Stimulated activated naive CD8-positive, alpha-beta T cell treated with anti-CD3 and anti-CD28 coated beads, Interleukin-15, Interleukin-2, amounts not matched to agents 100 ng/mL and 50 ng/mL, for 24 hours (primary cell): ENCODE data around the gene CAMK2B.
"Not testable (repeated sequence)": the region's sequence is repeated elsewhere in the genome, so short reads cannot be mapped to it uniquely, and the experiment has no call there.

Experiments used
- H3K27ac Mint-ChIP-seq: one replicate; pipeline ENCODE4 v1.8.0; 2021; ENCODE audit warnings: mild to moderate bottlenecking, mixed read lengths
- H3K27me3 Mint-ChIP-seq: one replicate; pipeline ENCODE4 v1.8.0; 2021; ENCODE audit warnings: mixed read lengths
- H3K36me3 Mint-ChIP-seq: one replicate; pipeline ENCODE4 v1.8.0; 2021; ENCODE audit warnings: low read depth, mixed read lengths
- H3K4me1 Mint-ChIP-seq: one replicate; pipeline ENCODE4 v1.8.0; 2021; ENCODE audit warnings: low read depth, mixed read lengths
- H3K4me3 Mint-ChIP-seq: one replicate; pipeline ENCODE4 v1.8.0; 2021; ENCODE audit warnings: mild to moderate bottlenecking, mixed read lengths
- H3K9me3 Mint-ChIP-seq: one replicate; pipeline ENCODE4 v1.8.0; 2021; ENCODE audit warnings: mixed read lengths

Gene CAMK2B

GRCh38 chr7:44213877-44214388 is 111.5 kb downstream of the CAMK2B start:
- no peaks in the 10 kb centered on the region for H3K4me1 Mint-ChIP-seq
- no peaks in the 10 kb centered on the region for H3K9me3 Mint-ChIP-seq
- H3K4me3 Mint-ChIP-seq: no peak overlapping the region
- peak overlapping the region; percentile 21 for H3K27ac Mint-ChIP-seq
- no peaks in the 10 kb centered on the region for H3K27me3 Mint-ChIP-seq
- H3K36me3 Mint-ChIP-seq: peaks cover 28% of the 10 kb centered on the region

- Mint-ChIP-seq H3K4me3 (no peak overlapping the region), H3K27ac (no peak overlapping the region), H3K4me1 (no peaks in the 10 kb centered on the region), H3K9me3 (no peaks in the 10 kb centered on the region), H3K36me3 (peaks cover 34% of the 10 kb centered on the region), H3K27me3 (no peaks in the 10 kb centered on the region)
Observed at GRCh38 chr7:44213206-44213876, 112.1 kb downstream of the CAMK2B start.

DNA sequence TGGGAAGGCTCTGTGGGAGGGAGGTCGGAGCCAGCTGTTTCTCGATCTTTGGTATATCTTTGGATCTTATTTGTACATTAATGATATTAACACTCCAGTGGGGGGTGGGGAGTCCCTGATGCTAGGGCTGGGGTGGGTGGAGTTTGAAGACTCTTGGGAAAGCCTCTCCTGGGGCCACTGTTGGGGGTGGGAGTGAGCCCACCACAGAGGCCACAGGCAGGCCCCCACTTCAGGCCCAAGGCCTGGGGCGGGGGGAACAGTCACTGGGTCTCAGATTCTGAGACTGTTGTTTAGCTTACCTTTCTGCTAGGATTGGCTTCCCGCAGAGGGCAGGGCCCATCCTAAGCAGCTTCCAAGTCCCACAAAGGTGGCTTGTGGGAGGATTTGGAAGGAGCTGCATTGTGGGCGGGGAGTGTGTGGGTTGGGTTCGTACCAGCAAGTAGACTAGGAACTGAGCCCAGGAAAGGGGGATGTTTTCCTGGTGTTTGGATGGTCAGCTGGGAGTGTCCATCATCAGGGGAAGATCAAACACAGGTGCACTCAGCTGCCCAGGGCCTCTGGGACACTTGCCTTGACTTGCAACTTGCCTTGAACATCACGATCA is 112.7 kb downstream of the CAMK2B start:
- no peaks in the 10 kb centered on the region for H3K9me3 Mint-ChIP-seq
- H3K27me3 Mint-ChIP-seq: no peaks in the 10 kb centered on the region
- H3K36me3 Mint-ChIP-seq: peaks cover 35% of the 10 kb centered on the region
- no peak overlapping the region for H3K27ac Mint-ChIP-seq
- H3K4me3 Mint-ChIP-seq: no peak overlapping the region
- H3K4me1 Mint-ChIP-seq: no peaks in the 10 kb centered on the region

DNA sequence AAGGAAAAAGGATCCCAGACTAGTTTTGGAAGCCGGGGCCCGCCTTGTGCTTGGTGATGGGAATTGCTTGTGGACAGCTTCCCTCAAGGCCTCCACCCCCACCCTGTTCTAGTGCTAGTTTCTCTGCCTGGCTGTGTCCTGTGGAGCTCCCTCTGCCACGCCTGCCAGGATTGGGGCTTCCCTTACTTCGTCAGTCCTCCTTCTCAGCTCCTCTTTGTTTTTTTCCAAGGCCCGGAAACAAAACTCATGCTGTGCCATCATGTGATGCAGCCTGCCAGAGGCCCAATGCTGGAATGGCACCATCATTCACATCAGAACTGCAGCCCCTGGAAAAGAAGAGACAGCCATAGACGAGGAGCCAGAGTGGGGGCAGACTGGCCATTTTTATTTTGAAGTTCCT is 113.4 kb downstream of the CAMK2B start:
- no peak overlapping the region for H3K27ac Mint-ChIP-seq
- H3K4me1 Mint-ChIP-seq: no peaks in the 10 kb centered on the region
- no peak overlapping the region for H3K4me3 Mint-ChIP-seq
- peaks cover 40% of the 10 kb centered on the region for H3K36me3 Mint-ChIP-seq
- H3K9me3 Mint-ChIP-seq: no peaks in the 10 kb centered on the region
- H3K27me3 Mint-ChIP-seq: no peaks in the 10 kb centered on the region

GRCh38 chr7:44211126-44211675 is 114.2 kb downstream of the CAMK2B start:
- H3K9me3 Mint-ChIP-seq: no peaks in the 10 kb centered on the region
- no peaks in the 10 kb centered on the region for H3K27me3 Mint-ChIP-seq
- peaks cover 47% of the 10 kb centered on the region for H3K36me3 Mint-ChIP-seq
- no peak overlapping the region for H3K27ac Mint-ChIP-seq
- no peaks in the 10 kb centered on the region for H3K4me1 Mint-ChIP-seq
- H3K4me3 Mint-ChIP-seq: no peak overlapping the region

GRCh38 chr7:44210107-44210506 is 115.3 kb downstream of the CAMK2B start:
- H3K36me3 Mint-ChIP-seq: peaks cover 53% of the 10 kb centered on the region

GRCh38 chr7:44208085-44208484 is 117.3 kb downstream of the CAMK2B start:
- H3K27ac Mint-ChIP-seq: peak overlapping the region; percentile 26
- no peaks in the 10 kb centered on the region for H3K27me3 Mint-ChIP-seq
- no peak overlapping the region for H3K4me3 Mint-ChIP-seq
- peaks cover 63% of the 10 kb centered on the region for H3K36me3 Mint-ChIP-seq
- H3K4me1 Mint-ChIP-seq: peaks cover 8% of the 10 kb centered on the region
- no peaks in the 10 kb centered on the region for H3K9me3 Mint-ChIP-seq

More at GRCh38 chr7:44210107-44210506, 115.3 kb downstream of the CAMK2B start:
- Mint-ChIP-seq H3K4me1 (no peaks in the 10 kb centered on the region), H3K27ac (no peak overlapping the region), H3K4me3 (no peak overlapping the region), H3K27me3 (no peaks in the 10 kb centered on the region), H3K9me3 (no peaks in the 10 kb centered on the region)

DNA sequence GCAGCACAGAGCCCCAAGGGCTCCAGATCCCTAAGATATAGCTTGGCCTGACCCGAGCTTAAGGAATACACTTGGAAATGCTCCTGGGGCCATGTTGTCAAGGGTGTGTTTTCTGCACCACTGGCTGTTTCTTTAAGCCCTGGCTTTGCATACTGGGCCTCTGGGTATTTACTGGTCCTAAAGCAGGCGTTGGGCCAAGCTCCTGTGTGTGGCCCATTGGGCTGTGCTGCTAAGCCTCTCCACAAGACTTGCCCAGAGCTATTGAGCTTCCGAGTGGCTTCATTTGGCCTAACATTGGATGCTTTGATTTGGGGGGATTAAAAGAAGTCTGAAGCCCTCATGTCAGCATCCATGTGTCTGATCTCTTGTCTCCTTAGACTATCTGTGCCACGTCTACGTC is 119.4 kb downstream of the CAMK2B start:
- Mint-ChIP-seq H3K9me3 (no peaks in the 10 kb centered on the region), H3K27ac (no peak overlapping the region), H3K36me3 (peaks cover 55% of the 10 kb centered on the region), H3K4me1 (peaks cover 24% of the 10 kb centered on the region), H3K27me3 (no peaks in the 10 kb centered on the region), H3K4me3 (no peak overlapping the region)

DNA sequence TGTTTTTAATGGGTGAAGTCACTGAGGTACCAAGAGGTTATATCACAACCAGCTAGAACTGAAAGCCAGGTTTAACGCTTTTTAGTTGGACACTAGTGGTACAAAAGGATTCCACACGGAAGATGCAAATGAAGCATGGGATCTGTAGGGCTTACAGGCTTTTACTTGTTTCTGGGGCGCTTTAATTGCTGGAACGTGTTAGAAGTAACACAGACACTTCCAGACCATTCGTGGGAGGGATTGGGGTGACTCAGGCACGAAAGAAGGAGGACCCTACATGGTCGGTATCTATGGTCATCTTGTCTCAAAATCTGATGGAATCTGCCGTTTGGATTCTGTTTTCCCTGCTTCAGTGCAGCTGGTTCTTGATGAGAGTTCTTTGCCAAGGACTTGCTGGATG is 123.6 kb downstream of the CAMK2B start:
- Mint-ChIP-seq H3K4me3 (peak overlapping the region; percentile 89), H3K9me3 (no peaks in the 10 kb centered on the region), H3K27me3 (peaks cover 5% of the 10 kb centered on the region), H3K27ac (peak overlapping the region; percentile 82), H3K4me1 (peaks cover 28% of the 10 kb centered on the region), H3K36me3 (peaks cover 29% of the 10 kb centered on the region)

- H3K36me3 Mint-ChIP-seq: peaks cover 21% of the 10 kb centered on the region
- peak within 1 kb of the TSS; percentile 82 for H3K27ac Mint-ChIP-seq
- peaks cover 33% of the 10 kb centered on the region for H3K4me1 Mint-ChIP-seq
- peak within 1 kb of the TSS; percentile 89 for H3K4me3 Mint-ChIP-seq
- no peaks in the 10 kb centered on the region for H3K9me3 Mint-ChIP-seq
- peaks cover 5% of the 10 kb centered on the region for H3K27me3 Mint-ChIP-seq
Observed at GRCh38 chr7:44200699-44201461, 124.5 kb downstream of the CAMK2B start, which contains the start of gene YKT6. YKT6 (plus strand) TSS chr7:44200978; CDS start chr7:44201136, 158 bp downstream.

GRCh38 chr7:44200163-44200562 is 125.2 kb downstream of the CAMK2B start:
- peaks cover 16% of the 10 kb centered on the region for H3K36me3 Mint-ChIP-seq
- H3K4me3 Mint-ChIP-seq: peak overlapping the region; percentile 72
- H3K27me3 Mint-ChIP-seq, H3K9me3 Mint-ChIP-seq, H3K27ac Mint-ChIP-seq: not testable (repeated sequence)
- peaks cover 33% of the 10 kb centered on the region for H3K4me1 Mint-ChIP-seq

DNA sequence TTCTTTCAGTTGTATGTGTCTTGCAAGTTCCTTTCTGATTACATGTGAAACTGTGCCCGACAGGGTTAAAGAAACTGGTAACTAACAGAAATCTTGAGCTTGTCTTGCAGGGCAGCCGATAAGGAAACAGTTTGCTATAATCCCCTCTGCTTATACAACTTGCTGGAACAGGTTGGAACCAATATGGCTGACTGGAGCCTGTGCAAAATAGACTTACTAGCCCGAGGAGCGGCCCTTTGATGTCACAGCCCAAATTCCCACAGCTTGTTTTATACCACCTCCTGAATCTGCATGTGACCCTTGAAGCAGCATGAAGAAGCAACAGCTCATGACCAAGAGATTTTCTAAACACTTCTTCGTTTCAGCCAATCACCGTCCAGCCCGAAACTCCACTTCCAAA is 127.9 kb downstream of the CAMK2B start:
- H3K27me3 Mint-ChIP-seq: peaks cover 5% of the 10 kb centered on the region
- H3K9me3 Mint-ChIP-seq: no peaks in the 10 kb centered on the region
- no peak overlapping the region for H3K27ac Mint-ChIP-seq

DNA sequence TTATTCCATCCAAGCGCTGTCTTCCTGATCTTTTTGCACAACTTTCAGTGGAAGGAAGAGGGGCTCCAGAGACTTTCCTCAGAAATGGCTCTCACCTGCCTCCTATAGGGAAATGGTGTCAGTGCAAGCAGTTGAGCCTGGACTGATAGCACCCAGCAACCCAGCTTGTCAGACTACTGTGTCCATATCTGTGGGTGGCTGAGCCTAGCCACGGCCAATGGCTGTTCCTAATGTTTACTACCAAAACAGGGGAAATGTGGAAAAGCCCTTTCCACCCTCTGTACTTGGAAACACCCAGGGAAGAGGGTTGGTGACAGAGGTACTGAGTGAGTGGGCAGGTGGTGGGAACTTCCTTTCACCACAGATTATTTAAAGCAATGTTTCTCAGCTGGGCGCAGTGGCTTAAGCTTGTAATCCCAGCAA is 128.9 kb downstream of the CAMK2B start:
- Mint-ChIP-seq H3K27ac (no peak overlapping the region), H3K36me3 (no peaks in the 10 kb centered on the region), H3K27me3 (peaks cover 5% of the 10 kb centered on the region), H3K9me3 (no peaks in the 10 kb centered on the region), H3K4me1 (peaks cover 17% of the 10 kb centered on the region), H3K4me3 (no peak overlapping the region)

More for the DNA sequence above, 127.9 kb downstream of the CAMK2B start:
- Mint-ChIP-seq H3K4me3 (no peak overlapping the region), H3K36me3 (peaks cover 2% of the 10 kb centered on the region), H3K4me1 (peaks cover 27% of the 10 kb centered on the region)

DNA sequence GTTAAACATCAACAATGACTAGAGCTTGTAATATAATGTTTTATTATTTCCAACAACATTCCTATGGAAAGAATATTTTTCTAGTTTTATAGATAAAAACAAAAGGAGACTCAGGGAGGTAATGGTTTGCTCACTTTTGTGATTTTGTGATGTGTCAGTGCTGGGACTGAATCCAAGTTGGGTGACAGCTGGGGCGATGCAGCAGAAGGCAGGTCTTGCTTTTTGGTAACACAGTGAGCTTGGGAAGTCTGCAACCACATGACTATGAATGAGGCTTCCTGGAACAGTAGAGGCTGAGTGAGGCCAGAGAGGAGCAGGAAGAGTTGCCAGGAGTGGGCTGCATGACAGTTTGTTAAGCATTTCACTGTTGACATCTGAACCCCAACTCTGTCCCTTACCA is 129.5 kb downstream of the CAMK2B start:
- Mint-ChIP-seq H3K4me1 (peaks cover 15% of the 10 kb centered on the region), H3K36me3 (no peaks in the 10 kb centered on the region), H3K27me3 (peaks cover 5% of the 10 kb centered on the region), H3K27ac (no peak overlapping the region), H3K4me3 (no peak overlapping the region), H3K9me3 (no peaks in the 10 kb centered on the region)
